ENCODE measurements around the gene PDIA5.
A peak's percentile ranks its signal among the peaks of the same experiment; 100 is the strongest.

Gene PDIA5

GRCh38 chr3:123157598-123158287 lies 90.9 kb downstream of the PDIA5 start:
- H3K9ac ChIP-seq (ENCODE audit: insufficient read length): no peak overlapping the region
- H3K36me3 ChIP-seq (ENCODE audit: insufficient read depth, low read length): peaks cover 88% of the 10 kb centered on the region
- no peaks in the 10 kb centered on the region for H3K9me3 ChIP-seq (ENCODE audit: low read depth, low read length)
- no peak for DNase-seq (ENCODE audit: low read depth, low spot score)
- H3K4me3 ChIP-seq: no peak overlapping the region
- TF ChIP-seq EZH2 (IDR thresholded peaks at IDR 0.05) (no peak), FOXP2 (optimal IDR thresholded peaks at IDR 0.05; ENCODE audit: control extremely low read depth, extremely low read length, insufficient read depth) (no peak), POLR2AphosphoS5 (IDR thresholded peaks at IDR 0.05; ENCODE audit: borderline replicate concordance, low read depth, low read length) (no peak)
- H3K27ac ChIP-seq: peak overlapping the region; percentile 100

- TF ChIP-seq POLR2AphosphoS5 (IDR thresholded peaks at IDR 0.05; ENCODE audit: borderline replicate concordance, low read depth, low read length) (no peak), FOXP2 (optimal IDR thresholded peaks at IDR 0.05; ENCODE audit: control extremely low read depth, extremely low read length, insufficient read depth) (no peak), EZH2 (IDR thresholded peaks at IDR 0.05) (no peak)
- Histone ChIP-seq H3K9me3 (ENCODE audit: low read depth, low read length) (no peaks in the 10 kb centered on the region), H3K4me3 (no peak overlapping the region; the same call in 1 of the 2 replicates), H3K27ac (peak overlapping the region; percentile 100), H3K36me3 (ENCODE audit: insufficient read depth, low read length) (peaks cover 88% of the 10 kb centered on the region), H3K9ac (ENCODE audit: insufficient read length) (no peak overlapping the region)
- DNase-seq (ENCODE audit: low read depth, low spot score): no peak
Measured at GRCh38 chr3:123158330-123158729, 91.5 kb downstream of the PDIA5 start.

GRCh38 chr3:123158899-123159390 lies 92.1 kb downstream of the PDIA5 start:
- no peak for TF ChIP-seq EZH2 (IDR thresholded peaks at IDR 0.05)
- TF ChIP-seq FOXP2 (optimal IDR thresholded peaks at IDR 0.05; ENCODE audit: control extremely low read depth, extremely low read length, insufficient read depth): no peak
- TF ChIP-seq POLR2AphosphoS5 (IDR thresholded peaks at IDR 0.05; ENCODE audit: borderline replicate concordance, low read depth, low read length): no peak; the same call in 1 of the 2 replicates
- H3K4me3 ChIP-seq: peak overlapping the region; percentile 16; the same call in 1 of the 2 replicates
- H3K9me3 ChIP-seq (ENCODE audit: low read depth, low read length): no peaks in the 10 kb centered on the region
- peaks cover 93% of the 10 kb centered on the region for H3K36me3 ChIP-seq (ENCODE audit: insufficient read depth, low read length)
- DNase-seq (ENCODE audit: low read depth, low spot score): no peak
- H3K27ac ChIP-seq: peak overlapping the region; percentile 100
- H3K9ac ChIP-seq (ENCODE audit: insufficient read length): no peak overlapping the region

- Histone ChIP-seq H3K27ac (peak overlapping the region; percentile 100; the same call in 1 of the 2 replicates), H3K4me3 (no peak overlapping the region), H3K36me3 (ENCODE audit: insufficient read depth, low read length) (peaks cover 93% of the 10 kb centered on the region), H3K9ac (ENCODE audit: insufficient read length) (no peak overlapping the region), H3K9me3 (ENCODE audit: low read depth, low read length) (peaks cover 2% of the 10 kb centered on the region; the same call in 1 of the 2 replicates)
- TF ChIP-seq FOXP2 (optimal IDR thresholded peaks at IDR 0.05; ENCODE audit: control extremely low read depth, extremely low read length, insufficient read depth) (no peak), EZH2 (IDR thresholded peaks at IDR 0.05) (no peak), POLR2AphosphoS5 (IDR thresholded peaks at IDR 0.05; ENCODE audit: borderline replicate concordance, low read depth, low read length) (no peak)
- no peak for DNase-seq (ENCODE audit: low read depth, low spot score)
Measured at GRCh38 chr3:123159926-123160635, 93.3 kb downstream of the PDIA5 start.

GRCh38 chr3:123161167-123161566 lies 94.3 kb downstream of the PDIA5 start:
- Histone ChIP-seq H3K27ac (peak overlapping the region; percentile 60; the same call in 1 of the 2 replicates), H3K4me3 (no peak overlapping the region), H3K9me3 (ENCODE audit: low read depth, low read length) (peaks cover 4% of the 10 kb centered on the region; the same call in 1 of the 2 replicates), H3K36me3 (ENCODE audit: insufficient read depth, low read length) (peaks cover 94% of the 10 kb centered on the region), H3K9ac (ENCODE audit: insufficient read length) (no peak overlapping the region)
- TF ChIP-seq EZH2 (IDR thresholded peaks at IDR 0.05): no peak
- no peak for TF ChIP-seq POLR2AphosphoS5 (IDR thresholded peaks at IDR 0.05; ENCODE audit: borderline replicate concordance, low read depth, low read length)
- TF ChIP-seq FOXP2 (optimal IDR thresholded peaks at IDR 0.05; ENCODE audit: control extremely low read depth, extremely low read length, insufficient read depth): no peak
- DNase-seq (ENCODE audit: low read depth, low spot score): no peak

- H3K9ac ChIP-seq (ENCODE audit: insufficient read length): no peak overlapping the region
- H3K9me3 ChIP-seq (ENCODE audit: low read depth, low read length): peaks cover 8% of the 10 kb centered on the region; the same call in 1 of the 2 replicates
- no peak overlapping the region; the same call in 1 of the 2 replicates for H3K27ac ChIP-seq
- no peak overlapping the region for H3K4me3 ChIP-seq
- no peak for DNase-seq (ENCODE audit: low read depth, low spot score)
- H3K36me3 ChIP-seq (ENCODE audit: insufficient read depth, low read length): peaks cover 97% of the 10 kb centered on the region
- TF ChIP-seq POLR2AphosphoS5 (IDR thresholded peaks at IDR 0.05; ENCODE audit: borderline replicate concordance, low read depth, low read length): no peak
- no peak for TF ChIP-seq FOXP2 (optimal IDR thresholded peaks at IDR 0.05; ENCODE audit: control extremely low read depth, extremely low read length, insufficient read depth)
- TF ChIP-seq EZH2 (IDR thresholded peaks at IDR 0.05): no peak
Measured at GRCh38 chr3:123163141-123163540, 96.3 kb downstream of the PDIA5 start.

GRCh38 chr3:123165163-123165562 lies 98.3 kb downstream of the PDIA5 start:
- TF ChIP-seq FOXP2 (optimal IDR thresholded peaks at IDR 0.05; ENCODE audit: control extremely low read depth, extremely low read length, insufficient read depth) (no peak), POLR2AphosphoS5 (IDR thresholded peaks at IDR 0.05; ENCODE audit: borderline replicate concordance, low read depth, low read length) (no peak), EZH2 (IDR thresholded peaks at IDR 0.05) (no peak)
- Histone ChIP-seq H3K27ac (no peak overlapping the region), H3K4me3 (no peak overlapping the region), H3K36me3 (ENCODE audit: insufficient read depth, low read length) (peaks cover 93% of the 10 kb centered on the region), H3K9me3 (ENCODE audit: low read depth, low read length) (peaks cover 8% of the 10 kb centered on the region; the same call in 1 of the 2 replicates), H3K9ac (ENCODE audit: insufficient read length) (no peak overlapping the region)
- no peak for DNase-seq (ENCODE audit: low read depth, low spot score)

- peak overlapping the region; percentile 51 for H3K27ac ChIP-seq
- DNase-seq (ENCODE audit: low read depth, low spot score): no peak
- no peak overlapping the region for H3K4me3 ChIP-seq
- H3K9ac ChIP-seq (ENCODE audit: insufficient read length): no peak overlapping the region
- peaks cover 75% of the 10 kb centered on the region for H3K36me3 ChIP-seq (ENCODE audit: insufficient read depth, low read length)
- peaks cover 8% of the 10 kb centered on the region; the same call in 1 of the 2 replicates for H3K9me3 ChIP-seq (ENCODE audit: low read depth, low read length)
- TF ChIP-seq POLR2AphosphoS5 (IDR thresholded peaks at IDR 0.05; ENCODE audit: borderline replicate concordance, low read depth, low read length): no peak
- no peak for TF ChIP-seq EZH2 (IDR thresholded peaks at IDR 0.05)
- no peak for TF ChIP-seq FOXP2 (optimal IDR thresholded peaks at IDR 0.05; ENCODE audit: control extremely low read depth, extremely low read length, insufficient read depth)
Measured at GRCh38 chr3:123167686-123168085, 100.9 kb downstream of the PDIA5 start.

All from SK-N-MC (cell line).